Endothelial cell of umbilical vein (primary cell): ENCODE results near the gene NPDC1. TPM values are rescaled to one million over a fixed set of nuclear protein-coding genes. Genes with fewer than 3 reads are reported as not detected.

Experiments
- BruUV-seq: library from RNA; stranded (reverse); fragments of 400-500 nt; replicated peaks from 2 replicates; lab custom pipeline; 2021; lab: Mats Ljungman, UMichigan
- CTCF ChIA-PET: fragments of 300-600, 350-600 bp; sonication (Branson Sonifier 250); formaldehyde crosslinking; loops from one replicate; lab custom pipeline; 2021; ENCODE audit warnings: antibody characterized with exemption, inconsistent platforms; lab: Charles Lee
- POLR2A ChIA-PET: fragments of 300-600, 350-600 bp; sonication (Branson Sonifier 250); formaldehyde crosslinking; loops from one replicate; lab custom pipeline; 2021; ENCODE audit warnings: antibody characterized with exemption, inconsistent platforms; lab: Charles Lee
- DNase-seq: peaks from one replicate; pipeline ENCODE4 v3.0.0-alpha.2; 2011; ENCODE audit warnings: low read depth, low spot score
- FAIRE-seq: peaks from 2 replicates; lab custom pipeline; 2011; peaks lifted over from hg19 to GRCh38; lab: Jason Lieb, UNC
- H2AFZ ChIP-seq: 2 replicates; pipeline ENCODE4 v1.6.0; 2012; ENCODE audit warnings: low read depth, low read length, control low read depth, inconsistent platforms
- H3K27ac ChIP-seq: 2 replicates; pipeline ENCODE4 v1.5.1; 2011; ENCODE audit warnings: low read depth, mild to moderate bottlenecking, control low read depth, low read length, moderate library complexity; ENCODE audit not compliant: insufficient read depth
- H3K27me3 ChIP-seq, 2 experiments: 2 replicates each; pipeline versions ENCODE4 v1.6.0 to v1.6.1; 2011; ENCODE audit warnings: low read length in 2 of 2, mixed read lengths in 1 of 2; ENCODE audit not compliant: control insufficient read depth in 2 of 2, insufficient read depth in 2 of 2
- H3K36me3 ChIP-seq, 2 experiments: 2 replicates in 1 of 2; 3 replicates in 1 of 2; pipeline ENCODE4 v1.5.1; 2011; ENCODE audit warnings: low read length in 2 of 2, mild to moderate bottlenecking in 1 of 2, moderate library complexity in 1 of 2; ENCODE audit not compliant: control insufficient read depth in 2 of 2, insufficient read depth in 2 of 2; ENCODE audit errors: extremely low read depth in 1 of 2
- H3K4me1 ChIP-seq: 3 replicates; pipeline ENCODE4 v1.5.1; 2011; ENCODE audit warnings: mild to moderate bottlenecking, low read length; ENCODE audit not compliant: control insufficient read depth, insufficient read depth; ENCODE audit errors: extremely low read depth
- H3K4me2 ChIP-seq: 2 replicates; pipeline ENCODE4 v1.6.1; 2011; ENCODE audit warnings: low read length, control low read depth, mixed read lengths; ENCODE audit not compliant: insufficient read depth
- H3K4me3 ChIP-seq, 3 experiments: fragments of 200-600 bp in 1 of 3; sonication (generic), shearing (Covaris generic) in 1 of 3; replicated peaks in 1 of 3; 2 replicates each; pipeline ENCODE4 v1.5.1; 2011 to 2016; ENCODE audit warnings: control low read depth in 3 of 3, low read length in 3 of 3, mild to moderate bottlenecking in 2 of 3, inconsistent platforms in 1 of 3, low read depth in 1 of 3, moderate library complexity in 1 of 3; ENCODE audit not compliant: insufficient read depth in 1 of 3
- H3K79me2 ChIP-seq: 2 replicates; pipeline ENCODE4 v1.6.0; 2012; ENCODE audit warnings: low read length, inconsistent platforms; ENCODE audit not compliant: control insufficient read depth, insufficient read depth
- H3K9ac ChIP-seq: replicated peaks from 2 replicates; pipeline ENCODE3; 2011; ENCODE audit warnings: low read length, control low read depth; ENCODE audit not compliant: insufficient read depth; ENCODE audit errors: extremely low read depth
- H3K9me1 ChIP-seq: replicated peaks from 3 replicates; pipeline ENCODE4 v1.6.0; 2011; ENCODE audit warnings: mild to moderate bottlenecking, low read length; ENCODE audit not compliant: control insufficient read depth, insufficient read depth; ENCODE audit errors: extremely low read depth
- H3K9me3 ChIP-seq: replicated peaks from 2 replicates; pipeline ENCODE4 v1.5.1; 2012; ENCODE audit warnings: low read length, inconsistent platforms; ENCODE audit not compliant: control insufficient read depth, insufficient read depth
- H4K20me1 ChIP-seq: replicated peaks from 2 replicates; pipeline ENCODE3; 2011; ENCODE audit warnings: mild to moderate bottlenecking, low read length; ENCODE audit not compliant: control insufficient read depth, insufficient read depth; ENCODE audit errors: extremely low read depth
- EZH2 ChIP-seq: IDR thresholded peaks from 2 replicates; pipeline ENCODE4 v1.6.1; 2012; ENCODE audit warnings: borderline replicate concordance, low read depth, mild to moderate bottlenecking, moderate library complexity, low read length, inconsistent platforms; ENCODE audit not compliant: severe bottlenecking
- FOS ChIP-seq: IDR thresholded peaks from 2 replicates; pipeline ENCODE4 v1.6.1; 2011; ENCODE audit warnings: mild to moderate bottlenecking, low read length, moderate library complexity, borderline replicate concordance; ENCODE audit not compliant: insufficient read depth
- GATA2 ChIP-seq: IDR thresholded peaks from 2 replicates; pipeline ENCODE4 v1.7.0; 2011; ENCODE audit warnings: low read depth, mild to moderate bottlenecking, moderate library complexity, mixed read lengths, low read length; ENCODE audit not compliant: insufficient read length, insufficient read depth
- JUN ChIP-seq: IDR thresholded peaks from 2 replicates; pipeline ENCODE4 v1.6.1; 2011; ENCODE audit warnings: borderline replicate concordance, low read depth; ENCODE audit not compliant: insufficient read length, insufficient read depth
- MYC ChIP-seq: IDR thresholded peaks from one replicate; pipeline ENCODE4 v1.6.1; 2011; ENCODE audit warnings: mild to moderate bottlenecking, low read depth, low read length
- POLR2A ChIP-seq: IDR thresholded peaks from 2 replicates; pipeline ENCODE4 v1.6.1; 2012; ENCODE audit warnings: low read depth, mild to moderate bottlenecking, control low read depth, low read length
- POLR2AphosphoS5 ChIP-seq: IDR thresholded peaks from 2 replicates; pipeline ENCODE4 v1.6.1; 2012; ENCODE audit warnings: low read depth, mild to moderate bottlenecking, control low read depth, low read length, moderate library complexity; ENCODE audit not compliant: insufficient read depth
- dilution Hi-C: fragments of 300-500 bp; cut with MboI; formaldehyde crosslinking; loops from one replicate; pipeline ENCODE4 v1.15.0; 2019; ENCODE audit warnings: low sequenced_read_pairs; ENCODE audit not compliant: extremely low pct_ligation_motif_present
- intact Hi-C: fragments of 100-400 bp; cut with micrococcal nuclease; formaldehyde crosslinking; loops from one replicate; pipeline ENCODE4 v1.10.0; 2022
- polyA plus RNA-seq, 4 experiments: library from polyadenylated mRNA; depleted of rRNA in 3 of 4; stranded (reverse) in 3 of 4; unstranded in 1 of 4; fragments of >200 nt; gene quantifications; 2 replicates each; pipeline versions ENCODE4 v1.2.1 to v1.2.3, GENCODE V29; 2011 to 2012; ENCODE audit warnings: missing spikeins in 1 of 4
- total RNA-seq: library from RNA; stranded (reverse); gene quantifications from 2 replicates; pipeline ENCODE4 v1.2.3, GENCODE V29; 2021
- TF ChIP-seq, protein P1 (sequence below): IDR thresholded peaks from 2 replicates; pipeline ENCODE4 v1.6.1; 2011; ENCODE audit not compliant: insufficient read depth, insufficient read length
- TF ChIP-seq, protein P2 (sequence below), 2 donors: IDR thresholded peaks; 1 replicate in 1 of 2; 2 replicates in 1 of 2; pipeline ENCODE4 v1.5.1; 2011; ENCODE audit warnings: low read length in 2 of 2, mild to moderate bottlenecking in 2 of 2, moderate library complexity in 2 of 2, control low read depth in 1 of 2, inconsistent platforms in 1 of 2, low read depth in 1 of 2; ENCODE audit not compliant: insufficient read depth in 1 of 2; ENCODE audit errors: extremely low read depth in 1 of 2

NPDC1 gene
- total and polyA plus RNA-seq, 2 donors (not counting 3 experiments of a cell fraction or from before 2014, with no cell fraction given) = 115 to 181 TPM

DNA sequence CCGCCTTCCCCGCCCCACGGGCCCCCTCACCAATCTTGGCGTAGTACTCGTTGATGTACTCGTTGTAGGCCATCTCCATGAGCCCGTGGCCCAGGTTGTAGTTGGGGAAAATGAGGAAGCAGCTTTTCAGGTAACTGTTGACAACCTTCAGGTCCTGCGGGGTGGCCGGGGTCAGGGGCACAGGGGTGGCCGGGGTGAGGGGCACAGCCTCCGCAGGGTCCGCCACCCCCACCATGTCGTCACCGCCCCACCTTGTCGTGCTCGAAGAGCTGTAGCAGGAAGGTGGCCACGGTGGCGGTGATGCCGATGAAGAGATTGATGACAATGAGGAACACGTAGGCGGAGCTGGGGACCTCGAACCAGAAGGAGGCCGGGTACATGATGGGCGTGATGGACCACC lies 34.8 kb downstream of the NPDC1 start:
- DNase-seq (no peak), FAIRE-seq (no peak)
- Histone ChIP-seq H3K9me1 (no peaks in the 10 kb centered on the region), H4K20me1 (no peaks in the 10 kb centered on the region), H3K36me3 (no peaks in the 10 kb centered on the region), H3K27me3 (no peaks in the 10 kb centered on the region), H2AFZ (no peak overlapping the region), H3K9ac (no peak overlapping the region), H3K27ac (no peak overlapping the region), H3K79me2 (no peaks in the 10 kb centered on the region), H3K4me3 (no peak overlapping the region), H3K9me3 (no peaks in the 10 kb centered on the region), H3K4me2 (no peak overlapping the region), H3K4me1 (no peaks in the 10 kb centered on the region)
- no TSS peak for BruUV-seq
- ChIA-PET CTCF (interaction anchor here (1.4 to 1.9 kb wide), 3 partner anchors 18 to 24 kb away, joined by 3 to 6 read pairs (median 4); no protein-coding TSS in a partner anchor), POLR2A (no interaction called here)
- intact Hi-C loops (no loop called here), dilution Hi-C loops (no loop called here)
- TF ChIP-seq, protein P1, sequence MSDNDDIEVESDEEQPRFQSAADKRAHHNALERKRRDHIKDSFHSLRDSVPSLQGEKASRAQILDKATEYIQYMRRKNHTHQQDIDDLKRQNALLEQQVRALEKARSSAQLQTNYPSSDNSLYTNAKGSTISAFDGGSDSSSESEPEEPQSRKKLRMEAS = no peak
- TF ChIP-seq GATA2 (no peak), MYC (no peak), POLR2AphosphoS5 (no peak), FOS (no peak), EZH2 (no peak), POLR2A (no peak), JUN (no peak)
- TF ChIP-seq, protein P2, sequence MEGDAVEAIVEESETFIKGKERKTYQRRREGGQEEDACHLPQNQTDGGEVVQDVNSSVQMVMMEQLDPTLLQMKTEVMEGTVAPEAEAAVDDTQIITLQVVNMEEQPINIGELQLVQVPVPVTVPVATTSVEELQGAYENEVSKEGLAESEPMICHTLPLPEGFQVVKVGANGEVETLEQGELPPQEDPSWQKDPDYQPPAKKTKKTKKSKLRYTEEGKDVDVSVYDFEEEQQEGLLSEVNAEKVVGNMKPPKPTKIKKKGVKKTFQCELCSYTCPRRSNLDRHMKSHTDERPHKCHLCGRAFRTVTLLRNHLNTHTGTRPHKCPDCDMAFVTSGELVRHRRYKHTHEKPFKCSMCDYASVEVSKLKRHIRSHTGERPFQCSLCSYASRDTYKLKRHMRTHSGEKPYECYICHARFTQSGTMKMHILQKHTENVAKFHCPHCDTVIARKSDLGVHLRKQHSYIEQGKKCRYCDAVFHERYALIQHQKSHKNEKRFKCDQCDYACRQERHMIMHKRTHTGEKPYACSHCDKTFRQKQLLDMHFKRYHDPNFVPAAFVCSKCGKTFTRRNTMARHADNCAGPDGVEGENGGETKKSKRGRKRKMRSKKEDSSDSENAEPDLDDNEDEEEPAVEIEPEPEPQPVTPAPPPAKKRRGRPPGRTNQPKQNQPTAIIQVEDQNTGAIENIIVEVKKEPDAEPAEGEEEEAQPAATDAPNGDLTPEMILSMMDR (IDR thresholded peaks at IDR 0.05; ENCODE audit: extremely low read depth in 1 of 2, insufficient read depth in 1 of 2, low read depth in 1 of 2, low read length in 2 of 2) = no peak
